SH-SY5Y (cell line): Measurements from ENCODE around the gene SERPINA1.

ENCODE experiments used
- GATA2 ChIP-seq: IDR thresholded peaks from 2 replicates; pipeline ENCODE4 v1.6.1; 2011; ENCODE audit warnings: mild to moderate bottlenecking, low read depth, low read length
- GATA3 ChIP-seq: IDR thresholded peaks from 2 replicates; pipeline ENCODE4 v1.6.1; 2011; ENCODE audit warnings: low read depth, mild to moderate bottlenecking, low read length, moderate library complexity

DNA sequence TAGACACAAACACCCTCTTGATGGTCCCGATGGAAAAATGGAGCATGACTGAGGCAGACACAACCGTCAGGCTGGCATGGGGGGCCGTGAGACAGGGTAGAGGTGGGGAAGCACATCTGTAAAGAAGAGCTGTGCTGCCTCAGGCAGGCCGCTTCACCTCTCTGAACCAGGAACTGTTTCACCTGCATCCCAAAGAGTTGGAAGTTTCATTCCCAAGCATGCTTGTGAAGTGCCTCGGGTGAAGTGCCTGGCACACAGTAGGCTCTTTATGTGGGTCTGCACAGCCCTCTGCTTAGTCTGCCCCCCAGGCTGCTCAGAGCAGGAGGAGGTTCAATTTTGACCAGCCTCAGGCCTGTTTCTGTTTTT is 685 bp upstream of the SERPINA1 start:
- TF ChIP-seq GATA2 (no peak), GATA3 (no peak)
